Panc1 (cell line): ENCODE data around the gene LHFPL2. TPM values are rescaled to one million over a fixed set of nuclear protein-coding genes. Genes with fewer than 3 reads are reported as not detected.

Experiments
- ATAC-seq: fragments of 200-7000 bp; cut with Tn5 transposase; 2 replicates; pipeline ENCODE4 v1.9.1; 2020; ENCODE audit warnings: mild to moderate bottlenecking, moderate library complexity
- BruUV-seq: library from RNA; stranded (reverse); fragments of 400-500 nt; replicated peaks from 2 replicates; lab custom pipeline; 2021; lab: Mats Ljungman, UMichigan
- CTCF ChIA-PET: fragments of 300-600 bp; sonication (Branson Sonifier 250); formaldehyde crosslinking; loops from one replicate; lab custom pipeline; 2022; ENCODE audit warnings: antibody characterized with exemption; lab: Charles Lee
- POLR2A ChIA-PET: fragments of 300-600 bp; sonication (Branson Sonifier 250); formaldehyde crosslinking; loops from one replicate; lab custom pipeline; 2022; ENCODE audit warnings: antibody characterized with exemption; lab: Charles Lee
- DNase-seq: peaks from one replicate; pipeline ENCODE4 v3.0.0-alpha.2; 2010; ENCODE audit warnings: low read depth, low spot score
- H3K27ac ChIP-seq: 2 replicates; pipeline ENCODE4 v1.5.1; 2011; ENCODE audit warnings: mild to moderate bottlenecking, low read length, inconsistent platforms
- H3K27me3 ChIP-seq: fragments of 200-500 bp; sonication (Bioruptor generic); 2 replicates; pipeline ENCODE4 v1.6.0; 2014; ENCODE audit warnings: low read length, inconsistent platforms; ENCODE audit not compliant: control insufficient read depth, insufficient read depth
- H3K36me3 ChIP-seq: fragments of 200-500 bp; sonication (Bioruptor generic); 2 replicates; pipeline ENCODE4 v1.5.1; 2014; ENCODE audit warnings: inconsistent platforms, mild to moderate bottlenecking, low read length, moderate library complexity; ENCODE audit not compliant: control insufficient read depth, insufficient read depth
- H3K4me1 ChIP-seq: 2 replicates; pipeline ENCODE4 v1.5.1; 2011; ENCODE audit warnings: inconsistent platforms, mild to moderate bottlenecking, low read length, moderate library complexity; ENCODE audit not compliant: control insufficient read depth, insufficient read depth
- H3K4me3 ChIP-seq, 2 experiments: 2 replicates each; pipeline ENCODE4 v1.5.1; 2011 to 2012; ENCODE audit warnings: low read depth in 2 of 2, low read length in 2 of 2, mild to moderate bottlenecking in 2 of 2, inconsistent platforms in 1 of 2, moderate library complexity in 1 of 2
- H3K9me3 ChIP-seq: fragments of 200-500 bp; sonication (Bioruptor generic); 2 replicates; pipeline ENCODE4 v1.5.1; 2014; ENCODE audit warnings: low read depth, mild to moderate bottlenecking, inconsistent platforms, low read length, moderate library complexity; ENCODE audit not compliant: control insufficient read depth, insufficient read depth
- CTCF ChIP-seq: fragments of 450-650 bp; IDR thresholded peaks from 2 replicates; pipeline ENCODE4 v1.5.1; 2017; ENCODE audit warnings: mild to moderate bottlenecking
- POLR2AphosphoS5 ChIP-seq: IDR thresholded peaks from 2 replicates; pipeline ENCODE4 v1.6.1; 2012; ENCODE audit warnings: mild to moderate bottlenecking, low read depth, low read length, moderate library complexity
- REST ChIP-seq, 2 experiments: IDR thresholded peaks; 2 replicates each; pipeline ENCODE4 v1.6.1; 2011 to 2012; ENCODE audit warnings: low read depth in 2 of 2, control low read depth in 1 of 2, low read length in 1 of 2, mild to moderate bottlenecking in 1 of 2, moderate library complexity in 1 of 2; ENCODE audit not compliant: insufficient read depth in 1 of 2
- SIN3A ChIP-seq: IDR thresholded peaks from 2 replicates; pipeline ENCODE4 v1.6.1; 2012; ENCODE audit warnings: low read depth, mild to moderate bottlenecking, low read length, moderate library complexity, borderline replicate concordance; ENCODE audit not compliant: insufficient read depth
- TCF7L2 ChIP-seq: IDR thresholded peaks from 2 replicates; pipeline ENCODE4 v1.6.1; 2011; ENCODE audit warnings: mild to moderate bottlenecking, low read depth, low read length, inconsistent platforms
- in situ Hi-C: cut with HindIII; loops from 2 replicates; pipeline ENCODE4 v1.10.0; 2016; ENCODE audit warnings: low sequenced_read_pairs, low pct_unique_long_range_greater_than_20kb
- intact Hi-C: fragments of 100-400 bp; cut with micrococcal nuclease; formaldehyde crosslinking; loops from one replicate; pipeline ENCODE4 v1.10.0; 2022; ENCODE audit not compliant: unreplicated experiment
- total RNA-seq: library from RNA; stranded (reverse); gene quantifications from one replicate; pipeline ENCODE4 v1.2.1, GENCODE V29; 2021; ENCODE audit not compliant: unreplicated experiment

The LHFPL2 gene
- total RNA-seq, 1 experiment from 2014 or later: 25.8 TPM

GRCh38 chr5:78628270-78628992 is 20.1 kb downstream of the LHFPL2 start:
- ATAC-seq: no peak
- intact Hi-C loops (no loop called here), in situ Hi-C loops (no loop called here)
- no peak for DNase-seq
- no peak overlapping the region for H3K27ac ChIP-seq
- no peaks in the 10 kb centered on the region for H3K27me3 ChIP-seq
- H3K4me3 ChIP-seq: no peak overlapping the region
- no peaks in the 10 kb centered on the region for H3K4me1 ChIP-seq
- ChIA-PET CTCF (no interaction called here), POLR2A (no interaction called here)
- no peaks in the 10 kb centered on the region for H3K36me3 ChIP-seq
- BruUV-seq: no TSS peak
- no peak for TF ChIP-seq SIN3A
- no peaks in the 10 kb centered on the region for H3K9me3 ChIP-seq

GRCh38 chr5:78627766-78628165 is 20.8 kb downstream of the LHFPL2 start:
- no peak for TF ChIP-seq CTCF
- TF ChIP-seq SIN3A: no peak
- no peak for TF ChIP-seq REST (IDR thresholded peaks at IDR 0.05; ENCODE audit: insufficient read depth in 1 of 2, low read depth in 2 of 2, low read length in 1 of 2)
- TF ChIP-seq POLR2AphosphoS5: no peak
- no peak for TF ChIP-seq TCF7L2
- no peaks in the 10 kb centered on the region for H3K9me3 ChIP-seq
- no peaks in the 10 kb centered on the region for H3K27me3 ChIP-seq
- no TSS peak for BruUV-seq
- intact Hi-C loops: no loop called here
- no peak overlapping the region for H3K27ac ChIP-seq
- no peaks in the 10 kb centered on the region for H3K4me1 ChIP-seq
- ATAC-seq (no peak), DNase-seq (no peak)
- H3K36me3 ChIP-seq: no peaks in the 10 kb centered on the region
- in situ Hi-C loops: no loop called here
- H3K4me3 ChIP-seq: no peak overlapping the region
- CTCF ChIA-PET: no interaction called here
- POLR2A ChIA-PET: no interaction called here

GRCh38 chr5:78627175-78627574 is 21.4 kb downstream of the LHFPL2 start:
- H3K4me3 ChIP-seq: no peak overlapping the region
- ATAC-seq: no peak
- BruUV-seq: no TSS peak
- H3K9me3 ChIP-seq: no peaks in the 10 kb centered on the region
- no peak overlapping the region for H3K27ac ChIP-seq
- H3K36me3 ChIP-seq: no peaks in the 10 kb centered on the region
- intact Hi-C loops (no loop called here), in situ Hi-C loops (no loop called here)
- ChIA-PET POLR2A (no interaction called here), CTCF (no interaction called here)
- no peaks in the 10 kb centered on the region for H3K27me3 ChIP-seq
- no peak for DNase-seq
- no peaks in the 10 kb centered on the region for H3K4me1 ChIP-seq
- no peak for TF ChIP-seq REST (IDR thresholded peaks at IDR 0.05; ENCODE audit: insufficient read depth in 1 of 2, low read depth in 2 of 2, low read length in 1 of 2)
- TF ChIP-seq CTCF: peak; percentile 52
- no peak for TF ChIP-seq POLR2AphosphoS5
